ENCODE results near the gene APBB2.

Gene APBB2

GRCh38 chr4:41185614-41186592 lies 28.4 kb downstream of the APBB2 start:
- DNase-seq, result no peak

GRCh38 chr4:41184009-41184408 lies 30.3 kb downstream of the APBB2 start:
- no peak for DNase-seq

- DNase-seq, result no peak
These were observed 31.3 kb downstream of the APBB2 start for GRCh38 chr4:41183021-41183553.

- no peak for DNase-seq
These were observed 33.3 kb downstream of the APBB2 start for GRCh38 chr4:41181037-41181436.

GRCh38 chr4:41179498-41180195 lies 34.7 kb downstream of the APBB2 start:
- DNase-seq, result no peak

GRCh38 chr4:41178372-41179370 lies 35.7 kb downstream of the APBB2 start:
- DNase-seq, result no peak

- DNase-seq, result no peak
These were observed 37.3 kb downstream of the APBB2 start for GRCh38 chr4:41177016-41177415.

GRCh38 chr4:41176340-41176739 lies 38.0 kb downstream of the APBB2 start:
- DNase-seq, result no peak

- DNase-seq, result no peak
These were observed 38.5 kb downstream of the APBB2 start for GRCh38 chr4:41175794-41176193.

GRCh38 chr4:41174444-41174843 lies 39.9 kb downstream of the APBB2 start:
- no peak for DNase-seq

GRCh38 chr4:41172786-41173185 lies 41.6 kb downstream of the APBB2 start:
- DNase-seq, result no peak

GRCh38 chr4:41169256-41169800 lies 45.0 kb downstream of the APBB2 start:
- DNase-seq, result no peak

GRCh38 chr4:41167191-41167590 lies 47.2 kb downstream of the APBB2 start:
- DNase-seq, result no peak

GRCh38 chr4:41164405-41164804 lies 49.9 kb downstream of the APBB2 start:
- DNase-seq, result no peak

GRCh38 chr4:41161355-41161754 lies 53.0 kb downstream of the APBB2 start:
- DNase-seq, result no peak

GRCh38 chr4:41160856-41161255 lies 53.5 kb downstream of the APBB2 start:
- DNase-seq, result no peak

- no peak for DNase-seq
These were observed 54.1 kb downstream of the APBB2 start for GRCh38 chr4:41160012-41160789.

GRCh38 chr4:41158756-41159155 lies 55.6 kb downstream of the APBB2 start:
- no peak for DNase-seq

GRCh38 chr4:41158274-41158673 lies 56.1 kb downstream of the APBB2 start:
- DNase-seq, result no peak

- DNase-seq, result no peak
These were observed 57.3 kb downstream of the APBB2 start for GRCh38 chr4:41157009-41157408.

GRCh38 chr4:41156574-41156973 lies 57.8 kb downstream of the APBB2 start:
- DNase-seq, result no peak
